Erythroblast (primary cell): ENCODE results near the gene DPY19L3.
A peak's percentile ranks its signal among the peaks of the same experiment; 100 is the strongest.
"Not testable (repeated sequence)": the region's sequence is repeated elsewhere in the genome, so short reads cannot be mapped to it uniquely, and the experiment has no call there.

Source experiments
- DNase-seq, 2 experiments: peaks; one replicate each; lab custom pipeline; 2025; lab: John Stamatoyannopoulos, UW
- GATA1 ChIP-seq: IDR thresholded peaks from 2 replicates; pipeline ENCODE4 v1.6.1; 2011; ENCODE audit warnings: low read depth, mild to moderate bottlenecking, control low read depth, low read length, moderate library complexity
- POLR2A ChIP-seq: IDR thresholded peaks from 2 replicates; pipeline ENCODE4 v1.6.1; 2011; ENCODE audit warnings: mild to moderate bottlenecking, low read length

The DPY19L3 gene

DNA sequence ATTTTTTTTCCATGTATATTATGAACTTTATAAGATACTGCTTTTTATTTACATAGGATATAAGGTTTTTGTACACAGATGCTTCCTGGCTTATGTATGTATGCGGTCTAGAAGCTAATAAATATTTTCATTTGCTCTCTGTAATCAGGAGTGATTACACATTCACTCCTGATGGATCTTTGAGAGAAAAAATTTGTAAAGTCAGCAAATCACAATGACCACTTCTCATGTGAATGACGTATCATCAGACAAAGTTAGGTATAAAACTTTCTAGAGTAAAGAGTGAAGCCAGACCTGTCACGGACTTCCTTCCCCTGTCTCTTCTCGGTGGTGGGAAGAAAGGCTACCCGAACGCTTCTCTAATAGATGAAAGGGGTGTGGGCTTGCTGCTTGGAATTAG lies 31.1 kb downstream of the DPY19L3 start:
- DNase-seq = no peak
- no peak for TF ChIP-seq POLR2A
- no peak for TF ChIP-seq GATA1

GRCh38 chr19:32437096-32437495 lies 31.5 kb downstream of the DPY19L3 start:
- no peak for DNase-seq
- TF ChIP-seq POLR2A = no peak
- no peak for TF ChIP-seq GATA1

GRCh38 chr19:32438751-32439150 lies 33.2 kb downstream of the DPY19L3 start:
- TF ChIP-seq GATA1 = no peak
- no peak for TF ChIP-seq POLR2A
- DNase-seq = no peak

- no peak for DNase-seq
- TF ChIP-seq GATA1 (no peak), POLR2A (no peak)
Observed at GRCh38 chr19:32442650-32443049, 37.1 kb downstream of the DPY19L3 start.

DNA sequence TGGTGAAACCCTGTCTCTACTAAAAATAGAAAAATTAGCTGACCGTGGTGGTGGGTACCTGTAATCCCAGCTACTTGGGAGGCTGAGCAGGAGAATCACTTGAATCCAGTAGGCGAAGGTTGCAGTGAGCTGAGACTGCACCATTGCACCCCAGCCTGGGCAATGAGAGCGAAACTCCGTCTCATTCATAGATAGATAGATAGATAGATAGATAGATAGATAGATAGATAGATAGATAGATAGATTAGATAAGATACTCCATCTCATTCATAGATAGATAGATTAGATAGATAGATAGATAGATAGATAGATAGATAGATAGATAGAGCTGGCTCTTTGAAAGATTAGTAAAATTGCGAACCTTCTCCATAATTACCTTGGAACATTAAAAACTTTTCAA lies 42.0 kb downstream of the DPY19L3 start:
- DNase-seq = not testable (repeated sequence)

- TF ChIP-seq POLR2A (no peak), GATA1 (no peak)
- no peak for DNase-seq
Observed at GRCh38 chr19:32448026-32448425, 42.5 kb downstream of the DPY19L3 start.

- DNase-seq = no peak
- TF ChIP-seq POLR2A (no peak), GATA1 (no peak)
Observed at GRCh38 chr19:32450217-32450616, 44.6 kb downstream of the DPY19L3 start.

DNA sequence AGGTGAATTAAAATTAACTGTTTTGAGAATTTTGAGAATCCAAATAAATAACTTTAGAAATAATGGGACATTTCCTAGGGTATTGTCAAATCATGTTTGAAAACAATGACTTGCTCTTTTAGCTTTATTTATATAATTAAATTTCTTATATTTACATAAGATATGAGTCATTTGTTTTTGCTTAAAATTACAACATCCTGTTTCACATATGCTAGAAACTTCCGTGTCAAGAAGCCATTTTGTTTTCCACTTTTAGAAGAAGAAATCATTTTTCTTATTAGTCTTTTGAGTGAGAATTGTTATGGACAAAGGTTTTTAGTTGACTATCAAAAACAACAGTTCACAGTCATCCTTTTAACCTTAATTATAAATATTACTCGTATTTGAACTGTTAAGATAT lies 48.2 kb downstream of the DPY19L3 start:
- TF ChIP-seq GATA1 = no peak
- no peak for TF ChIP-seq POLR2A
- no peak for DNase-seq

DNA sequence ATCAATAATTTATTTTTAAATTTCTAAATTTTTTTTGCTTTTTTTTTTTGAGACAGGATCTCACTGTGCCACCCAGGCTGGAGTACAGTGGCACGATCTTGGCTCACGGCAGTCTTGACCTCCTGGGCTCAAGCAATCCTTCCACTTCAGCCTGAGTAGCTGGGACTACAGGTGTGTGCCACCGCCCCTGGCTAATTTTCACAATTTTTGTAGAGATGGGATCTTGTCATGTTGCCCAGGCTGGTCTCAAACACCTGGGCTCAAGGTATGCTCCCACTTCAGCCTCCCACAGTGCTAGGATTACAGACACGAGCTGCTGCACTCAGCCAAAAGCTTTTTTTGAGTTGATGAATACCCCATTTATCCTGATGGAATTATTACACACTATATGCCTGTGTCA lies 50.8 kb downstream of the DPY19L3 start:
- TF ChIP-seq GATA1 = no peak
- TF ChIP-seq POLR2A = no peak
- DNase-seq = no peak

DNA sequence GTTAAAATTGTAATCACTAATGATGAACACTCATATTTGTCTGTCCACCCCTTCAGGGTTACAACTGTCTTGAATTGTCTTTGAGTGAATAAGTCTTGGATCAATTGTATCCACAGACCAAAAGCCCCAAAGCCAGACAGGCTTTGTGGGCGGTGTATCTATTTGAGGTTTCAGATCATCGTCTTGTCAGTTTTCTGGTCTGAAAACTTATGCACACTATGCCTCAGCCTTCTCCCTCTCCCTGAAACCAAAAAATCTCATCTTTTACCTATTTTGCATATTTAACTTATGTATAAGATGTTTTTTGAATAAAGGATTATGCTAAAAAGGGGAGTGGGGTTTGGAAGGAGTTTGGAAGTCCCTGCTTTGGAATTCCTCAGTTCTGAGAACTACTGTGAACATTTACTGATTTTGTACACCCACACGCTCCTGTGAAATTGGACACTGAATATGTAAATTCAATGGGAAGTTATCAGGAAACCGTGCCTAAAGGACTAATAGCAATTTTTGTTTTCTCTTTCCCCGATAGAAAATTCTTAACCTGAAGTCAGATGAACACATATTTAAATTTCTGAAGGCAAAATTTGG lies 52.1 kb downstream of the DPY19L3 start:
- no peak for DNase-seq
- TF ChIP-seq POLR2A = no peak
- no peak for TF ChIP-seq GATA1

- no peak for DNase-seq
- no peak for TF ChIP-seq GATA1
- no peak for TF ChIP-seq POLR2A
Observed at GRCh38 chr19:32458500-32459123, 53.0 kb downstream of the DPY19L3 start.

DNA sequence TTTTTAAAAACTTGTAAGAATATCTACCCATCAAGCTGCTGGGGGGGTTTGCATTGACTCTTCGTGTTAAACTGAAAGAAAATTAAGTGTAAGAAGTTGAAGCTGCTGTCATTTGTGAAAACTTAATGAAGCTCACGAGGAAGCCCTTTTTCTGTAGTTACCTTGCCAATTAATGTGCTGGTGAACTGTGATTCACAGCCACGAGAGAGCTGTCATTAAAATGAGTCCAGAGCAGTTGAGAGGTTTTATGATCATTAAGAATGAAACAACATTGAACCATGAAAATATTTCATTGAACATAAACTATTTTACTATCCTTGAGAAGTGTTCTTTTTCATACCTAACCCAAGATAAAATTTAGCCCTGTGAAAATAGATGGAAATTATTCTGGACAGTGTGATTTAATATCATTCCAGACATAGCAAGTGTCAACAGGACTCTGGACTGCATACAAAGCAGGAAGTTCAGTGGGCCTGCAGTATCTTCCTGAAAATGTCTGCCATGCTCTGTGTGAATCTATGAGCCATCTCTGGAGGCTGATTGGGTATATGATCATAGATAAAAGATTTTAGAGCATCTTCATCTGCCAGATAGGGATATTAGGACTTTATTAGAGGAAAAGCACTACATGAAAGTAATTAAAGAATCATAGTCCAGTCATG lies 53.8 kb downstream of the DPY19L3 start:
- DNase-seq = no peak
- TF ChIP-seq GATA1 (no peak), POLR2A (no peak)

DNA sequence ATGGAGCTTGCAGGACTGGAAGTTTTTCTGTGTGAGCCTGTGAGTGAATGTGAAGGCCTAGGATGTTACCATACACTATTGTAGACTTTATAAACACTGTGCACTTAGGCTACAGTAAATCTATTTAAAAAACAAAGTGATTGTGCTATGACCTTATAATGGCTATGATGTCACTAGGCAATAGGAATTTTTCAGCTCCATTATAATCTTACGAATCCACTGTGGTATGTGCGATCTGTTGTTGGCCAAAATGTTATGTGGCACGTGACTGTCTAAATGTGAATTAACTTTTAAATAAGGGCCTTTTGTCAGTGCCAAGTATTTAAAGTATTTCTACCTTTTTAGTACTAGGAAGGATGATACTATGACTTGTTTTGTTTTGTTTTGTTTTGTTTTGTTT lies 54.9 kb downstream of the DPY19L3 start:
- DNase-seq = no peak

GRCh38 chr19:32464279-32464678 lies 58.7 kb downstream of the DPY19L3 start:
- peak; percentile 33 to 36 for DNase-seq
- TF ChIP-seq POLR2A = no peak
- no peak for TF ChIP-seq GATA1

More for the DNA sequence above, 54.9 kb downstream of the DPY19L3 start:
- TF ChIP-seq POLR2A = no peak
- no peak for TF ChIP-seq GATA1
